GM19463 (cell line): Measurements from ENCODE around the gene EIF4H.
"Not testable (repeated sequence)": the region's sequence is repeated elsewhere in the genome, so short reads cannot be mapped to it uniquely, and the experiment has no call there.

Source experiments
- ATAC-seq: cut with Tn5 transposase; IDR thresholded peaks from one replicate; pipeline ENCODE4 v1.9.1; 2021; ENCODE audit warnings: mild to moderate bottlenecking, moderate library complexity; ENCODE audit not compliant: unreplicated experiment

EIF4H gene

DNA sequence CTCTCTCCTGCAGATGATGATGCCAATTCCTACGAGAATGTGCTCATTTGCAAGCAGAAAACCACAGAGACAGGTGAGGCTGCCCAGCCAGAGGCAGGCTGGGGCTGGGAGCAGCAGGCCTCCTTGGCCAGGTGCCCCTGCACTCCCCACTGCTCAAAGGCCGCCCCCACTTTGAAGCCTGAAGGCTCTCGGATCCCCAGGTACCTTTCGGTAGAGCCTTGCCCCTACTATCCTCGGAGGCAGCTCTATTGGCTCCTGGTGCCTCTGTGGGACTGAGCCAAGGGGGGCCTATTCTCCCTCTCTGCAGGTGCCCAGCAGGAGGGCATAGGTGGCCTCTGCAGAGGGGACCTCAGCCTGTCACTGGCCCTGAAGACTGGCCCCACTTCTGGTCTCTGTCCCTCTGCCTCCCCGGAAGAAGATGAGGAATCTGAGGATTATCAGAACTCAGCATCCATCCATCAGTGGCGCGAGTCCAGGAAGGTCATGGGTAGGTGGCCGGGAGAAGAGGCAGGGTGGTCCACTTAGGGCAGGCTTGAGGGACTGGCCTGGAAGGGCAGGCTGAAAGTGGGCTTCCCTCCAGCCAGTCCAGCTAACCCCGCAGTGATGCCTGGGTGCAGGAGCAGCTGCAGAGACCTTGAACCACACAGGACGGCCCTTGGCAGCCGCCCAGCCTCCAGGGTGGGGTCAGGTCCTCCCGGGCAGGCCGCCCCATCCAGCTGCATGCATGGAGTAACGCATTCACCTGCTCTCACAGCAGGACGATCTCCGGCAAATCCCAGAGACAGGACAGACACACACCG, 49.8 kb downstream of the EIF4H start:
- ATAC-seq = no peak

DNA sequence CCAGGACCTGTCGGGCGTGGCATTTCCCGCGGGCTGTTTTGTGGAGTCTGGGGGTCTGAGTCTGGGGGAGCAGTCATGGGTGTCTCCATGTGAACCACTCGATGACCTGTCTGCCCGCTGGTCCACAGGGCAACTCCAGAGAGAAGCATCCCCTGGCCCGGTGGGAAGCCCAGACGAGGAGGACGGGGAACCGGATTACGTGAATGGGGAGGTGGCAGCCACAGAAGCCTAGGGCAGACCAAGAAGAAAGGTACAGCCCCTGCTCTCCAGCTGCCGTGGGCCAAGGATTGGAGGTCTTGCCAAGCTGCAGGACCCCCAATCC, 50.3 kb downstream of the EIF4H start:
- ATAC-seq = no peak

DNA sequence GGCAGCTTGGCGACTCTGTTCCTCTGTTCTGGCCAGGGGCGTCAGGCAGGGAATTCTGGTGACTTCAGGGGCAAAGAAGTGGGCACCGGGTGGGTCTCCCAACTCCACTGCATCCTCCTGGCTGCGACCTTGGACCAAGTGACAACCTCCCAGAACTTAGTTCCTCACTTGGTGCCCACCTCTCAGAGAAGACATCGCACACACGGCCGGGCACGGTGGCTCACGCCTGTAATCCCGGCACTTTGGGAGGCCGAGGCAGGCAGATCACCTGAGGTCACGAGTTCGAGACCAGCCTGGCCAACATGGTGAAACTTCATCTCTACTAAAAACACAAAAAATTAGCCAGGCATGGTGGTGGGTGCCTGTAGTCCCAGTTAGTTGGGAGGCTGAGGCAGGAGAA, 50.8 kb downstream of the EIF4H start:
- not testable (repeated sequence) for ATAC-seq

DNA sequence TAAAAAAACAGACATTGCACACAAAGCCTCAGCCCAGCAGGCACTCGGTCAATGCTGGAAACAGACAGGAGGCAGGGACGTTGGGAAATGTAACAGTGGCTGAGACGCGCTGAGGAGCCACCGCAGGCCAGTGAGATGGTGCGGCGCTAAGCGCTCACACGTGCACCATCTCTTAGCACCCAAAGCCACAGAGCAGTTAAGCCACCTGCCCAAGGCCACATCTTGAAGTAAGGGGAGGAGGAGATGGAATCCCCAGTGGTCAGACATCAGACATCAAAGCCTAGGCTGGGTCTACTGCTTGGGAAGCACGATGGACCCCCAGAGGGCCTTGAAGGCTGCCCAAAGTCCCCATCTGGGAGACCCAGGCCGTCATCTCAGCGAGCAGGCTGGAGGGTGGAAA, 51.2 kb downstream of the EIF4H start:
- ATAC-seq = no peak

DNA sequence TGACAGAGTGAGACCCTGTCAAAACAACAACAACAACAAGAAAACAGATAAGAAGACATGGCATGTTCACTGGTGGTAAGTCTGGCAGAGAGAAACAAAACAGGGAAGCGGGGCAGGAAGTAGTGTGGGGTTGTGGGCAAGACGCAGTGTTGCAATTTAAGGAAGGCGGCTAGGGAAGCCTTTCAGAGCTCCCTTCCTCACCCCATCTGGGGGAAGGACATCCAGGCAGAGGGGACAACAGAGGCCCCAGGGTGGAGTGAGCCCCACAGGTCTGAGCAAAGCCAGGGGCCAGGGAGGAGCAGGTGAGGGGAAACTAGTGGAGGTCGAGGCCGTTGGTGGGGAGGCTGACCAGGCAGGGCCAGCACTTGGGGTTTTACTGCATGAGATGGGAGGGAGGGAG, 52.5 kb downstream of the EIF4H start:
- no peak for ATAC-seq

DNA sequence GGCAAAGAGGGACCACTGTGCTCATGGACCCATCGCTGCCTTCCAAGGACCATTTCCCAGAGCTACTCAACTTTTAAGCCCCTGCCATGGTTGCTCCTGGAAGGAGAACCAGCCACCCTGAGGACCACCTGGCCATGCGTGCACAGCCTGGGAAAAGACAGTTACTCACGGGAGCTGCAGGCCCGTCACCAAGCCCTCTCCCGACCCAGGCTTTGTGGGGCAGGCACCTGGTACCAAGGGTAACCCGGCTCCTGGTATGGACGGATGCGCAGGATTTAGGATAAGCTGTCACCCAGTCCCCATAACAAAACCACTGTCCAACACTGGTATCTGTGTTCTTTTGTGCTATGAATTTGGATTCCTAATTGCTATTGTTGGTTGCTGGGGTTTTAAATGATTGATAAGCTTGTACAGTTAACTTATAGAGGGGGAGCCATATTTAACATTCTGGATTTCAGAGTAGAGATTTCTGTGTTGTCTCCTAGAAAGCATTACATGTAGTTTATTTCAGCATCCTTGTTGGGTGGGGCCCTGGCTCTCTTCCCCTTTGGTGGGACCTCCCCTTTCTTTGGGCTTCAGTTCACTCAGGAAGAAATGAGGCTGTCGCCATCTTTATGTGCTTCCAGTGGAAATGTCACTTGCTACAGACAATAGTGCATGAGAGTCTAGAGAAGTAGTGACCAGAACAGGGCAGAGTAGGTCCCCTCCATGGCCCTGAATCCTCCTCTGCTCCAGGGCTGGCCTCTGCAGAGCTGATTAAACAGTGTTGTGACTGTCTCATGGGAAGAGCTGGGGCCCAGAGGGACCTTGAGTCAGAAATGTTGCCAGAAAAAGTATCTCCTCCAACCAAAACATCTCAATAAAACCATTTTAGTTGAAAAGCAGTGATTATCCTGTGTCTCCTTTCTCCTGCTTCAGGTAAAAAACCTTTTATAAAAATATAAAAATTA, 55.1 kb downstream of the EIF4H start:
- ATAC-seq = no peak

DNA sequence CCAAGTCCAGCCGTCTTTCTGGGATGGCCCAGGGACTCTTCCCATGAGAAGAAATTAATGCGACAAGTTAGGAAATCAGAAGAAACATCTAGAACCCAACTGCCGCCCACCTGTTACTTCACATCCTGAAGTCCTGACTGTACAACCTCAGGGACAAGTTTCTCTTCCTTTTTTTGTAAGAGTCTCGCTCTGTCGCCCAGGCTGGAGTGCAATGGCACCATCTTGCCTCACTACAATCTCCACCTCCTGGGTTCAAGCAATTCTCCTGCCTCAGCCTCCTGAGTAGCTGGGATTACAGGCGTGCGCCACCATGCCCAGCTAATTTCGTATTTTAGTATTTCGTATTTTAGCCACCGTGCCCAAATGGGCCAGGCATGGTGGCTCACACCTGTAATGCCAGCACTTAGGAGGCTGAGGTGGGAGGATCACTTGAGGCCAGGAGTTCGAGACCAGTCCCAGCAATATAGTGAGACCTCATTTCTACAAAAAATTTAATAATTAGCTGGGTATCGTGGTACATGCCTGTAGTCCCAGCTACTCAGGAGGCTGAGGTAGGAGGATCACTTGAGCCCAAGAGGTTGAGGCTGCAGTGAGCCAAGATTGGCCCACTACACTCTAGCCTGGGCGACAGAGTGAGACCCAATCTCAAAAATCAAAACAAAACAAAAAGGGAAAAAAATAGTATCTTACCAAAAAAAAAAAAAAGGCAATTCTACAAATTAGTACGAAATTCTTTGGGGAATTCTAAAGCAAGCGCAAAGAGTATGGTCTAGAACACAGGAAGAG, 56.5 kb downstream of the EIF4H start:
- ATAC-seq = peak; percentile 29

DNA sequence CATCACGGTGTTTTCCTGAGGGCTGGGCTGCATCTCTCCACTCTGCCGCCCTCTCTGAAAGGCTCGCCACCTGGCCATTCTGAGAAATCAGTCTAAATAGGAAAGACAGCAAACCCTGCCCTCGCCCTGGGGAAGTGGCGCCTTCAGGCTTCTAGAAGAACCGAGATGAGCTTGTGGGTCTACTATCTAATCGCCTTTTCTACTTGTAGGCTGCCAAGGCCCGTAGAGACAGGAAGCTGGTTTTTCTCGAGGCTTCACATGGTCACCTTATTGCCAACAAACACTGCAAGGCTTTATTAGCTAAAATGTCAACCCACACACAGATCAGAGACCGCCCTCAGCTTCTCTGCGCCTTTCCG, 57.1 kb downstream of the EIF4H start:
- ATAC-seq = peak; percentile 72

DNA sequence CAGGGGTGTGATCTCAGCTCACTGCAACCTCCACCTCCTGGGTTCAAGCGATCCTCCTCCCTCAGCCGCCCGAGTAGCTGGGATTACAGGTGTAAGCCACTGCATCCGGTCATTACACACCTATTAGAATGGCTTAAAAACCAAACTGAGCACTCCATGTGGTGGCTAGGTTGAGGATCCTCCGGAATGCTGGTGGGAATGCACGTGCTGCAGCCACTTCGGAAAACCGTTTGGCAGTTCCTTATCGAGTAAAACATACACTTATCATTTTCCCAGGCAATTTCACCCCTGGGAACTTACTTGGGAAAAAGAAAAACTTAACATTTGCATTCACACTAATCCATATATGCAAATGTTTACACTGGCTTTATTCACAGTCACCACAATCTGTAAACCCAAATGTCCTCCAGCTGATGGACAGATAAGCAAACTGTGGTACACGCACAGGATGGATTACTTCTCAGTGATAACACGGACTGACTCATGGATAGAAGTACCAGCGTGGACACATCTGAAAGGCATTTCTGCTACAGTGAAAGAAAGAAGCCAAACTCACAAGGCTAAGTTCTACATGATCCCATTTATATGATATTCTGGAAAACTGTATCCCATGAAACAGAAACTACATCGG, 59.6 kb downstream of the EIF4H start:
- no peak for ATAC-seq

DNA sequence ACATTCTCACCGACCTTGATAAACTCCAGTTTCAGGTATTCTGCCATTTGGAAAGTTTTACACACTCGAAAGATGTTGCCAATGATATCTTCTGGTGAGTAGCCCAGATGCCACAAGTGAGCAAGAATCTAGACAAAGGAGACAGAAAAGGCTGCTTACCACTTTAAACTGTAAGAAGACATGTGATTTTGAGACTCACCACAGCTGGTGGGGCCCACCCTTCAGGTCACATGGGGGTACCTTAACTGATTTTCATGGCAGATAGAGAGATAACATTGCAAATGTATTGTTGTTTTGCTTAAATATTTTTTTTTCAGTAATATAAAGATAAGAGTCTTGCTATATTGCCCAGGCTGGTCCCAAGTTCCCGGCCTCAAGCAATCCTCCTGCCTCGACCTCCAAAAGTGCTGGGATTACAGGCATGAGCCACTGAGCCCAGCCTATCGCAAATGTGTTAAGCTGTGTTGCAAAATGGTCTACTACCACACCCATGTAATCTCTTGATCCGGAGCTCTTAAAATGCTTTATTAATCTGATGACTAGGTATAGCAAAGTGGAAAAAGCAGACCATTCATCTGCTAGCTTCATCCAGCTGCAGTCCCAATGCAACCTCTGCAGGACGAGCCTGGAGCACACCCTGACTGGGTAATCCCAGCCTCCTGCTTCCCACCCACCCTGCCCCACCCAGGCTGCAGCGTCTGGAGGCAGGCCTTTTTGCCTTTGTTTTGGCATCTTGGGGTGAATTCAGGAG, 61.5 kb downstream of the EIF4H start:
- ATAC-seq = no peak

DNA sequence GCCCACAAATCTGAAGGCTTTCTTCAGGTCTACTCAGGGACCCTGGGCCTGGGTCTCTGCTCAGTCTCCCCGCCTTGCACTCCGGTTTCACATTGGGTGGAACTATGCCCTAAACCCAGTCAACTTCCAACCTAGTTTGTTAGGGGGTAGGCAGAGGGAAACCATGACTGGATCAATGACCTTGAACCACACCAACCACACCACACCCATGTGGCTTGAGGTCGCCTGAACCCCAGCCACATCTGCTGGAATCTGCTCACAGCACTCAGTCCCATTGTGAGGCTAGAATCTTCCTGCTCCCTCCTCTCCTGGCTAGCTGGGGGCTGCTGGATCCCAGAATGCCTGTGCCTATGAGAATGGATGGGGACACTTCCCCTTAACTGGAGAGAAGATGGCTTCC, 62.1 kb downstream of the EIF4H start:
- no peak for ATAC-seq

DNA sequence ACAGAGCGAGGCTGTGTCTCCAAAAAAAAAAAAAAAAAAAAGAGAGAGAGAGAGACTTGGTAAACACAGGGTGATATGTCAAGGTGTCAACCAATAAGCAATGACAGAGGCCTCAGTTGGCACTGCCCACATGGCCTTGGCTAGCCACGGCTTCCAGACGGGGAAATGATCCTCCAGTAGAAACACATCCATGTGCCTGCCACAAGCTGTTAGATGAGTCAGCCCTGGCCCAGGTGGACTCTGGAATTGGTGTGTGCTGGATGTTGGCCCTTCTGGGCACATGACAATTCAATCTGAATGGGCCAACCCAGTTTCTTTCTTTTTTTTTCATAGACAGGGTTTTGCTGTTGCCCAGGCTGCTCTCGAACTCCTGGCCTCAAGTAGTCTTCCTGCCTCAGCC, 66.3 kb downstream of the EIF4H start:
- ATAC-seq = no peak

DNA sequence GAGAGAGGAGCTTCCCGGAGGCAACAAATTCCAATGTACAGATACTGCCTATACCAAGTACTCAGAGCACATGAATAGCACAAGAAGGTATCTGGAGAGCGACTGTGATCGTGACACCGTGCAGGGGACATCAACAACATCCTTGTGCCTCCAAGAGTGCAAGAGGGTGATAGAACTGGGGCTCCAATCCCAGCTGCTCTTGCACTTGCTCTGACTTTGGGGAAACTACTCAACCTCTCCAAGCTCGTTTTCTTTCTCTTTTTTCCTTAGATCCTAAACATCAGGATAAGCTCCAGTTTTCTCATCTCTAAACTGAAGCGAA, 67.9 kb downstream of the EIF4H start:
- ATAC-seq = no peak

DNA sequence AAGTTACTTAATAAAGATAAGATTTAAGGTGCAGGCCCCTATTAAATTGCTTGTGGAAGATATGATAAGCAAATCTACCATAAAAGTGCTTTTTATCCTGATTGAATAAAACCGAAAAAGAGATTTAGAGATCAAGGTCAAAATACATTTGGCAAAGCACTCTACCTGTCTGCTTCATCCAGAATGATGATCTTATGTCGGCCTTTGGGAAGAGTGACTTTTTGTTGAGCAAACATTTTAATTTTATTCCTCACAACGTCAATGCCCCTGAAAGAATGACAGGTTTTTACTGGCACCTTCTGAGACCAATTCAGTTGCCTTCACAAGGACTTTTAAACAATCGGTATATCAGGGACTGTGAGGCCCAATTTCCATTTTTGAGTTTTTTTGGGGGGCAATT, 72.3 kb downstream of the EIF4H start:
- no peak for ATAC-seq
